ENCODE results near the gene ZGPAT.

ZGPAT gene

DNA sequence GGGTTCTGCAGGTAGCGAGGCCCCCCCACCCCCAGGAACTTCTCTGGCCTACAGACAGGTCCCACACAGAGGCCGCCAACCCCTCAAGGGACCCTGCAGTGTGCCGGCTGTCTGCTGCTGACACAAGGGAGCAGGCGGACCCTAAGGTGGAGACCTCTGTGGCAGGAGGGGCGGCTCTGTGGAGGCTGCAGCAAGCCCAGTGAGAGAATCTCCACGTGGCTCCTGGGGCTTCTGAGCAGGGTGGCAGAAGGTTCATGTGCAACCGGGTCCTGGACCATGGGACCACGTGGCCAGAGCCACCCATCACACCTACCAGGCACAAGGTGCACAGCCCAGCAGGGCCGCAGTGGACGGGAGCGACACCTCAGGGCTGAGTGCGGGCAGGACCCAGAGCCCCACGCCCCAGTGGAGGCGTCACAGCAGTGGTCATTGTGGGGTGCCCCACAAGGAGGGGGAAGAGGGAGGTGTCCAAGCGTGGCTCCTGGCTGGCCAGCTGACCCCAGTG is 4.3 kb upstream of the ZGPAT start:
- TF ChIP-seq, protein P1, sequence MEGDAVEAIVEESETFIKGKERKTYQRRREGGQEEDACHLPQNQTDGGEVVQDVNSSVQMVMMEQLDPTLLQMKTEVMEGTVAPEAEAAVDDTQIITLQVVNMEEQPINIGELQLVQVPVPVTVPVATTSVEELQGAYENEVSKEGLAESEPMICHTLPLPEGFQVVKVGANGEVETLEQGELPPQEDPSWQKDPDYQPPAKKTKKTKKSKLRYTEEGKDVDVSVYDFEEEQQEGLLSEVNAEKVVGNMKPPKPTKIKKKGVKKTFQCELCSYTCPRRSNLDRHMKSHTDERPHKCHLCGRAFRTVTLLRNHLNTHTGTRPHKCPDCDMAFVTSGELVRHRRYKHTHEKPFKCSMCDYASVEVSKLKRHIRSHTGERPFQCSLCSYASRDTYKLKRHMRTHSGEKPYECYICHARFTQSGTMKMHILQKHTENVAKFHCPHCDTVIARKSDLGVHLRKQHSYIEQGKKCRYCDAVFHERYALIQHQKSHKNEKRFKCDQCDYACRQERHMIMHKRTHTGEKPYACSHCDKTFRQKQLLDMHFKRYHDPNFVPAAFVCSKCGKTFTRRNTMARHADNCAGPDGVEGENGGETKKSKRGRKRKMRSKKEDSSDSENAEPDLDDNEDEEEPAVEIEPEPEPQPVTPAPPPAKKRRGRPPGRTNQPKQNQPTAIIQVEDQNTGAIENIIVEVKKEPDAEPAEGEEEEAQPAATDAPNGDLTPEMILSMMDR (conservative IDR thresholded peaks at IDR 0.05), result no peak
- H3K27ac ChIP-seq, result no peak overlapping the region

DNA sequence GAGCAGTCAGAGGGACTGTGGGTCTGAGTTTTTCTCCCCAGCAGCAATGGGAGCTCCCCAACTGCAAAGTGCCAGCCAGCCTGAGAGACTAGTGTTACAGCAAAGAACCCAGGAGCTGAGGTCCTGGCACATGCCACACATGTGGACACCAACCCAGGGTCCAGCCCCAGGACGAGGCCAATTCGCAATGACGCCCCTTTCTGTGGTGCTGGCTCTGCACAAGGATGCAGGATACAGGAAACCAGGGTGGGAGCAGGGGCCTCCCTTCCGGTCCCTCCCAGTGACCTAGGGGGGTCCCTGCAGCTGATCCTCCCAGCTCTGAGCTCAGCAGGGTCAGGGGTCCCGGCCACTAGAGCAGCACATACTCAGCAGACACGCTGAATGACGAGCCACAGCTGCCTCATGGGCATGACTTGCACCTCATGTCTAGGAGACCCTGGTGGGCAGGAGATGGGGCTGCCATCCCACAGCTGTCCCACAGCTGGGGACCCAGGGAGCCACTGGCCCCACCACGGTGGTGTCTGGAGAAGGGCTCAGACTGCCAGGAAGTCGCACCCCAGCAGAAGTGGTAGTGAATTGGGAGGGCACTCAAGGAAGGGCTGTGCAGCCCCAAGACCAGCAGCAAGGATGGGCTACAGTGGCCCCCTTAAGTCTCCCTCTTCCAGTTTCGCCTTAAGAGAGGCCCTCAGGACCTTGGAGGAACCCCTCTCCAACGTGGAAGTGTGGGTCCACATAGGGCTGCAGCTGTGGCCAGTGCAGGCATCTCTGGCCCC is 3.7 kb upstream of the ZGPAT start:
- H3K27ac ChIP-seq, result no peak overlapping the region
- TF ChIP-seq, protein P1 (conservative IDR thresholded peaks at IDR 0.05), result no peak

DNA sequence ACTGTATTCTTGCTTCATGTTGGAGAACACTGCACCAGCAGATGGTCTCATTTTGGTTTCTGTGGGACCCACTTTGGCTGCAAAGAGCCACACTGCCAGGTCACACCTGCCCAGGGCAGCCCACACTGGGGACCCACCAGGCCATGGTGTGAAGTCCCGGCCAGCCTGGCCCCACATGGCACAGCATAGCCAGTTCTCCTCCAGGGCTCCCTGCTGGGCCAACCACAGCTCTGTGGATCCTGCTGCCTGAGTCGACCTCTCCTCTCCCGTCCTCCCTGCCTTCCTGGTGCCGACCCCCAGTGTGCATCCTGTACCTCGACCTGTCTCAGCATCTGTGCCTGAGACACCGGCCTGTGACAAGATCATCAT is 3.1 kb upstream of the ZGPAT start:
- TF ChIP-seq, protein P1 (conservative IDR thresholded peaks at IDR 0.05), result no peak
- H3K27ac ChIP-seq, result no peak overlapping the region

DNA sequence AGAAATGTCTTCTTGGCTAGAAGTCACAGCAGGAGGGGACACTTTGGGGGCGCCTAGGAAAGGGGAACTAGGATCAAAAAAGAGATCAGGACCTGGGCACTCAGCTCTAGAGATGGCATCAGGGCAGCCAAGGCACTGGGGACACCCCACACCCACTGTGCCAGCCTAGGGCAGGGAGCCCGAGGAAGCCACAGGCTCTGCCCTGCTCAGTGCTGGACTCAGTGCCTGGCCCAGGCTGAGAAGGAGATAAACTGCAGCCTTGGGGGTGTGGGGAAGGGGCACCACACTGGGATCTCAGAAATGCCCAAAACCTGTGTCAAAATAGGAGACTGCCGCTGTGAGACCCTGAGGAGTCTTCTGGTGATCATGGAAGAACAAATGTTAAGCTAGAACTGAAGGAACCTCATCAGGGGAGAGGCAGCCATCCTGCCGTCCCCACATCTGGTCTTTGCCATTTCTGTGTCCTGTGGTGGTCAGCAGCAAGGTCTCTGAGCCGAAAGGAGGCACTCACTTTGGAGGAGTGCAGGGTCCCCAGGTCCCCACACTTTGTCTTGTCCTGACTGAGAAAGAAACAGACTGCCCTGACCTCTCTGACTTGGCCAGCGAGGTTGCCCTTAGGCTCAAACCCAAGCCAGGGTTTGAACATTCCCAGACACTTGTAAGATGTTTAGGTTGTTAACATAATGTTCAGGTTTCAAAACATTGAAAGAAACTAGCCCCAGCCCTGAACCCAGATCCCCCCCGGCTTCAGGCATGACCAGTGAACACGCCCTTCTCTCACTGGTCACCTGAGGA is 2.4 kb upstream of the ZGPAT start:
- H3K27ac ChIP-seq, result peak overlapping the region; percentile 96
- TF ChIP-seq, protein P1 (conservative IDR thresholded peaks at IDR 0.05), result no peak

DNA sequence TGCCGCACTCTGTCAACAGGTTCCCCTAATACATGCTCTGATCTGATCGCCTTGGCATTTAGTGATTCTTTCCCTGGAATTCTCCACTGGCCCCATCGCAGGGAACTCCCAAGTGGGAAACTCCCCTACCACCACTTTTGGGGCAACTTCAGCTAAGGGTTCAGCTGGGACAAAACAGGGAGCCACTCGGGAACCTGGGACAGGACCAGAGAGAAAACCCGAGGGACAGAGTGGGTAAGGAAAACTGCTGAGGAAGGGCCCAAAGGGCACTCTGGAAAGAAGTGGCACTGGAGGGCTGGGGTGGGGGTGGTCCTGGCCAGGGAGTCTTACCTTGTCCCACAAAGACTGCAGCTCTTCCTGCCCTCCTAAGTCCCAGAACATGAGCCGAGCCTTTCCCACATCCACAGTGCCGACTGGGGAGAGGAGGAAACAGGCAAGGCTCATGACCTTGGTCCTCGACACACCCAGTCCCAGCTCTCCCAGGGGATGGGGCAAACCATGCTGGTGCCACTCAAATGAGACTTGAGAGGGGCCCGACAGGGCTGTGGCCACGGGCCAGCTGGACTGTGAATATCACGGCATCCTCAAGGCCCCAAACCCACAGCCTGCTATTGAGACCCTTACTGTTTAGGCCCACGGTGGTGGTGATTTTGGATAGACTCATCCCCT is 1.7 kb upstream of the ZGPAT start:
- TF ChIP-seq, protein P1 (conservative IDR thresholded peaks at IDR 0.05), result no peak
- peak overlapping the region; percentile 96 for H3K27ac ChIP-seq

DNA sequence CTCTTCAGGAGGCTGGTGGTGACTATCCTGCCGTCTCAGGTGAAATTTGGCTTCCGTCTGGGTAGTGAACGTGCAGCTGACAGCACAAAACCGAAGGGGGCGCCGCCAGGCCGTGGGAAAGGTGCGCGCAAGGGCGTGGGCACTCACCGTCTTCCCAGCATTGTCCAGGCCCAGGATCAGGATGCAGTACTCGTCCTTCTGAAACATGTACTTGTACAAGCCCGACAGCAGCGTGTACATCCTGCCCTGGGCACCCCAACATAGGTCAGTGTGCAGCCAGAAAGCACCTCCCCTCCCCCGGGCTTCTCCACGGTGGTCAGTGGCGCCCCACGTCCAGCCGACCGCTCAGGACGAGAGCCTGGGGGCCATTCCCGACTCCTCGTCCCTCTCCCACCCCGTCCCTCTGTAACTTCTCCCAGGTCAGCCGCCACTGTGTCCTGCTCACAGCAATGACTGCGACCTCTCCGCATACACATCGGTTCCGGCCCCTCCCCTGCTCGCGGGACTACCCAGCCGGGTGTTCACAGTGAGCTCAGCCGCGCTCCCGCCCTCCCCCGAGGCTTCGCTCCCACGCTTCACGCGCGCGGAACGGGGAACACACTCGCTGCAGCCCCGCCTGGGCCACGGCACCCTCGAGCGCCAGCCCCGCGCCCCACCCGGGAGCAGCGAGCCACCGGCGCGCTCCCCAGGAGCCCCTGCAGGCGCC is 834 bp upstream of the ZGPAT start:
- TF ChIP-seq, protein P1 (conservative IDR thresholded peaks at IDR 0.05), result peak; percentile 73
- peak overlapping the region; percentile 96 for H3K27ac ChIP-seq
